Loucy (cell line): ENCODE data around the gene GRM7.

Experiments
- CTCF ChIP-seq: fragments of 200-600 bp; sonication (generic); conservative IDR thresholded peaks from 2 replicates; pipeline ENCODE4 v1.5.1; 2014; ENCODE audit warnings: mild to moderate bottlenecking, antibody characterized with exemption, low read length
- EZH2phosphoT487 ChIP-seq: fragments of 200-600 bp; IDR thresholded peaks from 2 replicates; pipeline ENCODE4 v1.6.1; 2018; ENCODE audit warnings: antibody characterized with exemption, mild to moderate bottlenecking, moderate library complexity, borderline replicate concordance

GRCh38 chr3:7263347-7264195 lies 402.7 kb downstream of the GRM7 start:
- TF ChIP-seq CTCF (no peak), EZH2phosphoT487 (no peak)
